Measurements from ENCODE around the gene PFAS.

PFAS gene

DNA sequence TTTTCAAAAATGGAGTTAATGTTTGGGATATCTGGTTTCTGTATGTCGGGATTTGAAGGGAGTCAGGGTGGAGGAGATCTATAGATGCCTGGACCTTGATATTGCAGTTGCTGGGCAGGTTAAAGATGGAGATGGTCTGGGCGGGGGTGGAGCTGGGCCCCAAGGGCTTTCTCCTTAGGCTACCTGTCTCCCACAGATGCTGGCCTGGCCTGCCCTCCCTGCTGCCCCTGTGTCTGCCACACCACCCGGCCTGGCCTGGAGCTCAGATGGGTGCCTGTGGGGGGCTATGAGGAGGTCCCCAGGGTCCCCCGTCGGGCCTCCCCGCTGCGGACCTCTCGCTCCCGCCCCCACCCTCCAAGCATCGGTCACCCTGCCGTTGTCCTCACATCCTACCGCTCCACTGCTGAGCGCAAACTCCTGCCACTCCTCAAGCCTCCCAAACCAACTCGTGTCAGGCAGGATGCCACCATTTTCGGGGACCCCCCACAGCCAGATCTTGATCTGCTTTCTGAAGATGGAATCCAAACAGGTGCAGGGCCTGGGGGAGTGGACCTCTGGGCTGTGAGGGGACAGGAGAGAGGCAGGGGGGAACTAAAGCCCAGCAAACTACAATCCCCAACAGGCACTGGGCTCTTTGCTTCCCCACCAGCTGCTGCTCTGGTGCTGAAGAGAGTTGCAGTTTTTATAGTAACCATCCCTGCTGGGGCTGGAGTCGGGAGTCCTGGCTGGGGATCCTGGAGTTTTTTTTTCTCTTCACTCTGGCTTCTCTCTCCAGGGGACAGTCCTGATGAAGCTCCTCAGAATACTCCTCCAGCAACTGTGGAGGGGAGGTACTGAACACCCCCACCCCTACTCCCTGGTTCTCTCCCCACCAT lies 63.9 kb downstream of the PFAS start:
- DNase-seq: no peak

DNA sequence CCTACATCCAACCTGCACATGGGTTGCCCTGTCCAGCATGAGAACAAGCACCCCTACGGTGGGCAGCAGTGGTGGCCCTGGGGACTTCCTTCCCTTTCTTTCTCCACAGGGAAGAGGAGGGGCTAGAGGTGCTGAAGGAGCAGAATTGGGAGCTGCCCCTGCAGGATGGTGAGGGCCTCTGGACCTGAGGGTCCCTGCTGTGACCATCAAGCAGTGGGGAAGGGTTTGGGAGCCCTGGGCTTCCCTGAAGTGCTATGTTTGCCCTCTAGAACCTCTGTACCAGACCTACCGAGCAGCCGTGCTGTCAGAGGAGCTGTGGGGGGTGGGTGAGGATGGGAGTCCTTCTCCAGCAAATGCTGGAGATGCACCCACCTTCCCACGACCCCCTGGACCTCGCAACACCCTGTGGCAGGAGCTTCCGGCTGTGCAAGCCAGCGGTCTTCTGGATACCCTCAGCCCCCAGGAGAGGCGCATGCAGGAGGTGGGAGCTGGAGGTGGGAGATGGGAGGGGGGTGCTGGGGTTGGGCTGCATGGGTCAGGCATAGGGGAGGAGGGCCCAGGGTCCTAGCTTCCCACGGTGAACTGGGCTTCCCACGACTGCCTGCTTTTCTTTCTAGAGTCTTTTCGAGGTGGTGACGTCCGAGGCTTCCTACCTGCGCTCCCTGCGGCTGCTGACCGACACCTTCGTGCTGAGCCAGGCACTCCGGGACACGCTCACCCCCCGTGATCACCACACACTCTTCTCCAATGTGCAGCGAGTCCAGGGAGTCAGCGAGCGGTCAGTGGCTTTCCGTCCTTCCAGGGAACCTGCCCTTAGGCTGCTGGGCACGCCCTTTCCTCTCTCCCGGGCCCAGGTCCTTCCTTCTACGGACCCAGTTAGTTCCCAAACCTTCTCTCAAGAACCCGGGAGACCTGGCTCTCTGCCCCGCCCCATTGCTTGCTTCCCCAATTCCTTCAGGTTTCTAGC lies 66.0 kb downstream of the PFAS start:
- DNase-seq: no peak

DNA sequence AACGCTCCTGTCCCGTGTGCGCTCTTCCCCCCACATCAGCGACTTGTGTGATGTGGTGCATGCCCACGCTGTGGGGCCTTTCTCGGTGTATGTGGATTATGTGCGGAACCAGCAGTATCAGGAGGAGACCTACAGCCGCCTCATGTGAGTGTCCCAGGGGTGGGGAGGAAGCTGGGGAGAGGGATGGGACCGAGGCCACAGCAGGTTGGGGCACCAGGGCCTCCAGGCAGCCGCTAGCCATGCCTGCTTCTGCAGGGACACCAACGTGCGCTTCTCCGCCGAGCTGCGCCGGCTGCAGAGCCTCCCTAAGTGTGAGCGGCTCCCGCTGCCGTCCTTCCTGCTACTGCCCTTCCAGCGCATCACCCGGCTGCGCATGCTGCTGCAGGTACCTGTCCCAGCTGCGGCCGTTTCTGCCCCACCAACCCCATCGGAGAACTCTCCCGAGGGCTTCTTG lies 66.7 kb downstream of the PFAS start:
- DNase-seq: no peak

DNA sequence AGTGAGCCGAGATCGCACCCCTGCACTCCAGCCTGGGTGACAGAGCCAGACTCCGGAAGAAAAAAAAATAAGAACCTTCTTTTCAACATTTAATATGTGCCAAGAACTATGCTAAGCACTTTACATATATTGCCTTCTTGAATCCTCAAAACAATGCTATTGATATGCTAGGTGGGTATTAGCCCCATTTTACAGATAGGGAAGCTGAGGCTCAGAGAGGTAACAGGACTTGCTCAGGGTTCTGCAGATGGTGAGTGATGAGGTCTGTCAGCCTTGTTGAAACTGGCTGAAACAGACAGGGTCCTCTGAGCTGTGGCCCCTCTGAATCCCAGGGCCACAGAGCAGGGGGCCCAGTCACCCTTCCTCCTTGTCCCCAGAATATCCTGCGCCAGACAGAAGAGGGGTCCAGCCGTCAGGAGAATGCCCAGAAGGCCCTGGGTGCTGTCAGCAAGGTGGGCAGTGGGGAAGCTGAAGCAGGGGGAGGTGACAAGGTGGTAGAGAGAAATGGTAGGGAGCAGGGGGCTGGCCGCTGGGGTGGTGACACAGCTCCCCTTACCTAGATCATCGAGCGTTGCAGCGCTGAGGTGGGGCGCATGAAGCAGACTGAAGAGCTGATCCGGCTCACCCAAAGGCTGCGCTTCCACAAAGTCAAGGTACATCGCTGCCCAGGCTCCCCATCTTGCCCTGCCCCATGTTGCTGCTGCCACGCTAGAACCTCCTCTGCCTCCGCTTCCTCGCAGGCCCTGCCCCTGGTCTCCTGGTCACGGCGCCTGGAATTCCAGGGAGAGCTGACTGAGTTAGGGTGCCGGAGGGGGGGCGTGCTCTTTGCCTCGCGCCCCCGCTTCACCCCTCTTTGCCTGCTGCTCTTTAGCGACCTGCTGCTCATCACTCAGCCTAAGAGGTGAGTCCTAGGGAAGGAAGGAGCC lies 69.2 kb downstream of the PFAS start:
- no peak for DNase-seq

Measured in SIG-M5 (cell line).